Lower leg skin (tissue), 3 donors: ENCODE results near the gene MYL7.

Source experiments
- POLR2A ChIP-seq, 2 donors: fragments of 450-650 bp; IDR thresholded peaks; one replicate each; pipeline ENCODE4 v1.6.1; 2016 to 2017; ENCODE audit warnings: antibody characterized with exemption in 2 of 2, mild to moderate bottlenecking in 1 of 2, moderate library complexity in 1 of 2
- TF ChIP-seq, protein P1 (sequence below), 3 donors: fragments of 450-650 bp; IDR thresholded peaks; one replicate each; pipeline ENCODE4 v1.5.1; 2016; ENCODE audit warnings: antibody characterized with exemption in 3 of 3, mild to moderate bottlenecking in 3 of 3, moderate library complexity in 2 of 3

GRCh38 chr7:44158873-44159631 lies 17.9 kb upstream of the MYL7 start:
- TF ChIP-seq, protein P1, sequence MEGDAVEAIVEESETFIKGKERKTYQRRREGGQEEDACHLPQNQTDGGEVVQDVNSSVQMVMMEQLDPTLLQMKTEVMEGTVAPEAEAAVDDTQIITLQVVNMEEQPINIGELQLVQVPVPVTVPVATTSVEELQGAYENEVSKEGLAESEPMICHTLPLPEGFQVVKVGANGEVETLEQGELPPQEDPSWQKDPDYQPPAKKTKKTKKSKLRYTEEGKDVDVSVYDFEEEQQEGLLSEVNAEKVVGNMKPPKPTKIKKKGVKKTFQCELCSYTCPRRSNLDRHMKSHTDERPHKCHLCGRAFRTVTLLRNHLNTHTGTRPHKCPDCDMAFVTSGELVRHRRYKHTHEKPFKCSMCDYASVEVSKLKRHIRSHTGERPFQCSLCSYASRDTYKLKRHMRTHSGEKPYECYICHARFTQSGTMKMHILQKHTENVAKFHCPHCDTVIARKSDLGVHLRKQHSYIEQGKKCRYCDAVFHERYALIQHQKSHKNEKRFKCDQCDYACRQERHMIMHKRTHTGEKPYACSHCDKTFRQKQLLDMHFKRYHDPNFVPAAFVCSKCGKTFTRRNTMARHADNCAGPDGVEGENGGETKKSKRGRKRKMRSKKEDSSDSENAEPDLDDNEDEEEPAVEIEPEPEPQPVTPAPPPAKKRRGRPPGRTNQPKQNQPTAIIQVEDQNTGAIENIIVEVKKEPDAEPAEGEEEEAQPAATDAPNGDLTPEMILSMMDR (IDR thresholded peaks at IDR 0.05): no peak
- TF ChIP-seq POLR2A (IDR thresholded peaks at IDR 0.05): no peak
